GM18511 (cell line): ENCODE measurements around the gene SLC25A17.
"Not testable (repeated sequence)": the region's sequence is repeated elsewhere in the genome, so short reads cannot be mapped to it uniquely, and the experiment has no call there.

Experiments
- ATAC-seq: cut with Tn5 transposase; IDR thresholded peaks from one replicate; pipeline ENCODE4 v1.9.1; 2021; ENCODE audit warnings: mild to moderate bottlenecking, moderate library complexity; ENCODE audit not compliant: unreplicated experiment

Gene SLC25A17

DNA sequence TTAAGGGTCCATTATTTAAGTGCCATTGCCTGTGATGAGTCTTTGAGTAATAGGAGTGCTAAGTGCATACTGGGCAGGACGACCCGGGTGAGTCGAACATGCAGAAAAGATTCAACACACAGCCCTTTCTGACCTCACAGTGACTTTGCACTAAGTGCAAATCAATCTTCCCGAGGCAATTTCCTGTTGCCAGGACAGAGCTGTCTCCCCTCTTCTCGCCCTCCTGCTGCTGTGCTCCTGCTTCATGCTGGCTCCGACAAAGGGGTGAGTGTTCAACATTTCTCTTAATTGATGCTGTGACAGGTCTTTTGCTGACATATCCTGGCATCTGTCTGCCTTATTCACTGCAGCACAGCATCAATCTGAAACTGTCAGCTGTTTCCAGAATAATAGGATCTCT, 97.9 kb downstream of the SLC25A17 start:
- ATAC-seq: no peak

DNA sequence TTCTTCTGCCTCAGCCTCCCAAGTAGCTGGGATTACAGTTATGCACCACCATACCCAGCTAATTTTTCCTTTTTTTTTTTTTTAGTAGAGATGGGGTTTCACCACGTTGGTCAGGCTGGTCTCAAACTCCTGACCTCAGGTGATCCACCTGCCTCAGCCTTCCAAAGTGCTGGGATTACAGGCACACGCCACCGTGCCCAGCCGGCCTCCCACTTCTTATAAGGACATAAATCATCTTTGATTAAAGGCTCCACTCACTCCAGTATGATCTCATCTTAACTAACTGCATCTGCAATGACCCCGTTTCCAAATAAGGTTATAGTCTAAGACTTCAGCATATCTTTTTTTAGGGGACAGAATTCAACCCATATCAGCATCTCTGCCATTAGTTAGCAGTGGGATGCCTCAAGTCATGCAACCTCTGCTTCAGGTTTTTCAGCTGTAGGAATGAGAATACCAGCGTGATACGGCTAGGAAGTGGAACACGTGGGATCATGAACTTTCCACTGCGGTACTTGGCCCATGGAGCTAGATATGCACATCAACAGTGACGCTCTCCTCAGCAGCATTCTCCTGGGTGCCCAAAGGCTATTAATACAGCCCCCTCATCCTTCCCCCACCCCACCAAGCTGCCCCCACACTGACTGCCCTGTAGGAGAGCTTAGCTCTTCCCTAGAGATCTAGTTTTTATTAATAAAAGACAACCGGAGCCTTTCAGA, 98.4 kb downstream of the SLC25A17 start:
- ATAC-seq: no peak

DNA sequence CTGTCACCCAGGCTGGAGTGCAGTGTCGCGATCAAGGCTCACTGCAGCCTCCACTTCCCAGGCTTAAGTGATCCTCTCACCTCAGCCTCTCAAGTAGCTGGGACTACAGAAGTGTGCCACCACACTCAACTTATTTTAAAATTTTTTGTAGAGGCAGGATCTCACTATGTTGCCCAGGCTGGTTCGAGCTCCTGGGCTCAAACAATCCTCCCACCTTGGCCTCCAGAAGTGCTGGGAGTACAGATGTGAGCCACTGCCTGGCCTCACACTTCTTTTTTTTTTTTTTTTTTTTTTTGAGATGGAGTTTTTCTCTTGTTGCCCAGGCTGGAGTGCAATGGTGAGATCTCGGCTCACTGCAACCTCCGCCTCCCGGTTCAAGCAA, 99.0 kb downstream of the SLC25A17 start:
- ATAC-seq: not testable (repeated sequence)
